ENCODE measurements around the gene SIRT5.

Gene SIRT5

GRCh38 chr6:13590574-13591153 is 16.3 kb downstream of the SIRT5 start:
- DNase-seq = no peak

GRCh38 chr6:13591205-13591921 is 17.0 kb downstream of the SIRT5 start:
- no peak for DNase-seq

- no peak for DNase-seq
Observed at GRCh38 chr6:13593103-13593502, 18.7 kb downstream of the SIRT5 start.

GRCh38 chr6:13593720-13594119 is 19.3 kb downstream of the SIRT5 start:
- DNase-seq = no peak

GRCh38 chr6:13597073-13597472 is 22.7 kb downstream of the SIRT5 start:
- DNase-seq = no peak

- no peak for DNase-seq
Observed at GRCh38 chr6:13600036-13600435, 25.6 kb downstream of the SIRT5 start.

GRCh38 chr6:13604135-13604534 is 29.7 kb downstream of the SIRT5 start:
- no peak for DNase-seq

GRCh38 chr6:13604546-13605416 is 30.4 kb downstream of the SIRT5 start:
- no peak for DNase-seq

- DNase-seq = no peak
Observed at GRCh38 chr6:13605634-13606033, 31.2 kb downstream of the SIRT5 start.

- DNase-seq = no peak
Observed at GRCh38 chr6:13611715-13612114, 37.3 kb downstream of the SIRT5 start.

GRCh38 chr6:13613029-13613594 is 38.7 kb downstream of the SIRT5 start:
- no peak for DNase-seq

GRCh38 chr6:13614126-13614925 is 39.9 kb downstream of the SIRT5 start:
- DNase-seq = no peak

GRCh38 chr6:13614926-13615791 is 40.8 kb downstream of the SIRT5 start, which contains the start of gene NOL7:
TSS of gene NOL7 (plus strand) at chr6:13615335. CDS start at chr6:13615359, 24 bp downstream.
- DNase-seq = peak; percentile 99

GRCh38 chr6:13615792-13616120 is 41.4 kb downstream of the SIRT5 start:
- peak; percentile 65 for DNase-seq

GRCh38 chr6:13617066-13617465 is 42.7 kb downstream of the SIRT5 start:
- DNase-seq = no peak

- DNase-seq = no peak
Observed at GRCh38 chr6:13624871-13625288, 50.5 kb downstream of the SIRT5 start.

- DNase-seq = no peak
Observed at GRCh38 chr6:13629459-13630116, 55.2 kb downstream of the SIRT5 start.

- DNase-seq = no peak
Observed at GRCh38 chr6:13630499-13630898, 56.1 kb downstream of the SIRT5 start.

- DNase-seq = no peak
Observed at GRCh38 chr6:13633343-13633742, 58.9 kb downstream of the SIRT5 start.

GRCh38 chr6:13635948-13636658 is 61.7 kb downstream of the SIRT5 start:
- no peak for DNase-seq

All from stimulated activated CD8-positive, alpha-beta memory T cell treated with anti-CD3 and anti-CD28 coated beads, Interleukin-4, amount 100 ng/mL, for 48 hours (primary cell).